Measurements from ENCODE around the gene PPEF2.

Gene PPEF2

DNA sequence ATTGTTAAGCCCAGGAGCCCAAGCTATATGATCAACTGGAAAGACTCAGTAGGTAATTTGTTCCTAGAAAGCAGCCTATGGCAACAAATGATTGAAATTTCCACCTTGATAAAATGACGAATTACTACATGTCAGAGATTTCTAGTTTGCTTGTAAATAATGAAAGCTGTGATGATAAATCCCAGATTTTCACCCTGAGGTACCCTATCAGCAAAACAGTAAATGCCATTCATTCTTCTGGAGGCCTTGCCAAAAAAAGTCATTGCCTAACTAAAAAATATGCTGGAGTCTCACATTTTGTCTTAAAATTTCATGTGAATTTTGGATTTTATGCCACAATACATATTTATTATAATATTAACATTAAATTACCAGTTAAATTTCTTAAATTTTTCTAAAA is 71.3 kb downstream of the PPEF2 start:
- DNase-seq (ENCODE audit: low read depth): no peak

DNA sequence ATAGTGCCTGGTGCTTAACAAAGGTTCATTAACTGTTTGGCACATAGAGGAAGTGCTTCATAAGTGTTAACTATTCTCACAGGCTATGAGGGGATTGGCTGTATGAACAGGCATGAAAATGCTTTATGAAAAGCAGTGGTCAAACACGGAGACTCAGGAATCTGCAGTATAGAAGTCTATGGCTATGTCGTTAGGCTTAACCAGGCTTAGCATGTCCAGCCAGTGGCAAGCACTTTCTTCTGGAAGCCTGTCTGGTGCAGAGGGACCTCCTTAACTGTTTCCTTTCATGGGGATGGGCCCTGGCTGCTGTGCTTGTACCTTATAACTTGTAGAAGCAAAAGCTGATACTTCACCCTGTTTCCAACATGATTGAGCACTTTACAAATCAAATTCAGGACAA is 78.4 kb downstream of the PPEF2 start:
- DNase-seq (ENCODE audit: low read depth): no peak

DNA sequence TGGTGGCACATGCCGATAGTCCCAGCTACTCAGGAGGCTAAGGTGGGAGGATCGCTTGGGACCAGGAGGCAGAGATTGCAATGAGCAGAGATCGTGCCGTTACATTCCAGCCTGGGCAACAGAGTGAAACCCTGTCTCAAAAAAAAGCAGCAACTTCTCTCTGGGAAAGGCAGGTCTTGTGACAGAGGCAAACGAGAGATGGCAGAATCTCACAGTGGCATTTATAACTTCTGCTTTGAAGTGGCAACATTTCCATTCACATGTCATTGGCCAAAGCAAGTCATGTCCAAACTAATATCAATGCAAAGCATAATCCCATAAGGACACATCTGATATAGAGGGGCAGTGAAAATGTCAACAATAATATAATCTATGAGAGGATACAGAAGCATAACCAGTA is 79.8 kb downstream of the PPEF2 start:
- no peak for DNase-seq (ENCODE audit: low read depth)

DNA sequence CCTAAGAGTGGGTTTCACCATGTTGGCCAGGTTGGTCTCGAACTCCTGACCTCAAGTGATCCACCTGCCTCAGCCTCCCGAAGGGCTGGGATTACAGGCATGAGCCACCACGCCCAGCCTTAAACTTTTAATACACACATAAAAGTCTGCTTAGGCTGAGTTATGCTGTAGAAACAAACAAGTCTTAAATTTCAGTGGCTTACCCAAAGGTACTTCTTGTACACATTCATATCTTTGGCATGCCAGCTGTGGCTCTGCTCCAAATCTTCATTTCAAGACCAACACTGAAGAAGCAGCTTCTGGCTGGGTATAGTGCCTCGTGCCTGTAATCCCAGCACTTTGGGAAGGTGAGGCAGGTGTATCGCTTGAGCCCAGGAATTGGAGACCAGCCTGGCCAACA is 80.3 kb downstream of the PPEF2 start:
- peak; percentile 54 for DNase-seq (ENCODE audit: low read depth)

DNA sequence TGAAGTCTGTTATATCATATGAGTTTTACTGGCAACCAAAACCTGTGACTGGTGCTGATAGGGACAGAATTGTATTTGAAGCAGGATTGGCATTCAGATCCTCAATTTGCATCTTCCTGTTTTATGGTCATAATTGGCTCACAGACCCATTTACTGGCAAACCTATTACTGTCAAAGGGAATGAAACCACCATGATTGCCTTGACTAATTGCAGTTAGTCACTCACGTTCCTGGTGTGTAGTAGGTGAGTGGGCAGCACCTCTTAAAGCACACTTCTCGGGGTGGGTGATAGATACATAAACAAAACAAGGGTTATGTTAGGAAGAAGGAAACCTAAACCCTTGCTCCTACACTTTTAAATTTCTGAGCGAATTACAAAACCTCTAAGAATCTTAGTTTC is 81.0 kb downstream of the PPEF2 start:
- no peak for DNase-seq (ENCODE audit: low read depth)

DNA sequence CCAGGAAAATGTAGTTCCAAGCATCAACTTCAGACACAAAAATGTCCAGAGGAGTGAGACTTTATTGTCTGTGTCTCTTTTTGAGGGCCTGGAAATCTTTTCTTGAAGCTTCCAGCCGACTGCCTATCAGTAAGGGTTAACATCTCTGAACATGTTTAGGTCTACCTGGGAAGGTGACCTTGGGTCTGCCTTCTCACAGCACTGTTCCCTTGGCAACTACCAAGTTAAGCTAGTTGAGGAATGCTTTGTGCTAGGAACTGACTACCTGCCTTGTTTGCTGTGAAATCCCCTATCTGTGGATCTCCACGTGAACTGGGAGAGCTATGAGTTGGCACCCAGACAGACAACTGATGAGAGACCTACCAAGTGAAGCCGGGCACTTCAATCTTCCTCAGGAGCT is 81.6 kb downstream of the PPEF2 start:
- no peak for DNase-seq (ENCODE audit: low read depth)

DNA sequence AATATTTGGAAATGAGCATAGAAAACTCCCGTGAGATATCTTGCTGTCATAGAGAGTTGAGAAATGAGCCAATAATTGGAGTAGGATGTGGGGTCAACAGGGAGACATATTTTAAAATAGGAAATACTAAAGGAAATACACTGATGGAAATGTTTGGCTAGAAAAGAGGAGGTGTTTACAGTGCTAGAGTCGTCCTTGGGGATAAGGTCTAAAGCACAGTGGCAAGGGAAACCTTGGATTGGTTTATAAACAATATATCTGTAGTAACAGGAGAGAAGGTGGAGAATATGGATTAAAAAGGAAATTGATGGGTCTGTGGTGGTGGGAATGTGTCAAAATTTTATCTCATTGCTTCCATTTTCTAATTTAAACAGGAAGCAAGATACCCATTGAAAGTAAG is 82.1 kb downstream of the PPEF2 start:
- DNase-seq (ENCODE audit: low read depth): no peak

DNA sequence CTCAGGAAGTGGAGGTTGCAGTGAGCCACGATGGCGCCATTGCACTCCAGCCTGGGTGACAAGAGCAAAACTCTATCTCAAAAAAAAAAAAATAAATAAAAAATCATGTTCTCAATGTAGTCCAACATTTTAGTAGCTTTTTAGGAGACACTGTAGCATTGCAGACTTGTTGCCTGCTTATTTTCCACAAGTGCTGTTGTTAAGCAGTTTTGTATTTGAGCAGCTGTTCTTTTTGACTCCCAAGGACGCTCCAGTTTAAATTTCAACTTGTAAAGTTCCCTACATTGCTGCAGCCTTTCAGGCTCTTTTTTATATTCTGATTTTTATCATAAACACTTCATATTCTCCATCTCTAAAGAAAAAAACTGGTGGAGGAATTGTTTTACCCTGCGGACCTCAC is 83.1 kb downstream of the PPEF2 start:
- DNase-seq (ENCODE audit: low read depth): no peak

DNA sequence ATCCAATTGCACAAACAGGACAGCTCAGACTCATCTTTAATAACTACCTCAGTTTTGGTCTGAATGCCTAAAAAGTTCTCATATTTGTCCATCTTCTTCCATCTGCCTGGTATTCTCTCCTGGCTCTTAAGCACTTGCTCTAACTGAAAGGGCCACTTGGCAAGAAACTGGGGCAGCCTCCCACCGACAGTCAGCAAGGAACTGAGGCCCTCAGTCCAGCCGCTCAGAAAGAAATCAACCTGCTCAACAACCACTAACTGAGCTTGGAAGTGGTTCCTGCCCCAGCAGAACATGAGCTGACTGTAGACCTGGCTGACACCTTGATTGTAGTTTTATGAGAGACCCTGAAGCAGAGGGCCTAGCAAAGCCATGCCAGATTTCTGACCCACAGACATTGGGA is 84.4 kb downstream of the PPEF2 start:
- no peak for DNase-seq (ENCODE audit: low read depth)
